IPS DF 19.7 (cell line): Measurements from ENCODE around the gene AXDND1.

Experiments
- DNase-seq: peaks from one replicate; pipeline ENCODE4 v3.0.0-alpha.2; 2013; ENCODE audit warnings: low read depth, low spot score

The AXDND1 gene

DNA sequence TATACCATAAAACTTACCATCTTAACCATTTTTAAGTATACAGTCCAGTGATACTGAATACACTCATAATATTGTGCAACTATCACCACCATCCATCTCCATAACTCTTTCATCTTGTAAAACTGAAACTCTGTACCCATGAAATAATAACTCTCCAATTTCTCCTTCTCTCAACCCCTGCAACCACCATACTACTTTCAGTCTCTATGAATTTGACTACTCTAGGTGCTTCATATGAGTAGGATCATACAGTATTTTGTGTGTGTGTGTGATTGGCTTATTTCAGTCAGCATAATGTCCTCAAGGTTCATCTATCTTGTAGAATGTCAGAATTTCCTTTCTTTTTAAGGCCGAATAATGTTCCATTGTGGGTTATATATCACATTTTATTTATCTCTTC is 192.3 kb downstream of the AXDND1 start:
- no peak for DNase-seq

DNA sequence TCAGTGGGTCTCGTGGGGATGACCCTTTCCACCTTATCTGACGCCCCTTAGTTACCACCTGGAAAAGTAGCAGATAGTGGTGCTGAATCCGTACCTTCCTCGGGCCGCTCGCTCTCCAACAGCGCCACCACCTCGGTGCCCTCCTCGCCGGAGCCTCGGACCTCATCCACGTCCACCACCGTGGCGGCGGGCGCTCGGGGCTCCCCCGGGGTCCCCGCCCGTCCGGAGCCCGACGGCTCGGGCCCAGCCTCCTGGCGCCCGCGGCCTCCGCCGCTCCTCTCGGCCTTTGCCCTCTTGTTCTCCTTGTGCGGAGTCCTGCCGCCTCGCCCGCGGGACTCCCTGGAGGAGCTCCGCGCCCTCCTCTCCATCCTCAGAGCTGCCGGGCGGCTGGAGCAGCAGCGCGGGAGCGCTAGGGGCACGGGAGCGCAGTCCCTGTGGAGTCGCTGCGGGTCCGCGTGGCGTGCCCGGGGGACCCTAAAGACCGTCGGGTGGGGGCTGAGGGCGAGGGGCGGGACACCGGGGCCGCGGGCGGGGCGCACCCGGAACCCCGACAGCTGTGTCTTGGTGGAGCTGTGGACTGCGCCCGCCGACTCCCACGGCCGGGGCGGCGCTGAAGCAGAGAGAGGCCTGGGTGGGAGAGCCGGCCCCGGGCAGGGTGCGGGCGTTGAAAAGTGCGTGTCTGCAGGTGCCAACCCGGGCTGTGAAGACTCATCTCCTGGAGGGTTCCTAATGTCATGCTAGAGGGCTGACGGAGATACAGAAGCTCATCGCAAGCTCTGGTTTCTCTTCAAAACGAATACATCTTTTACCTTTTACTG is 209.9 kb downstream of the AXDND1 start, which contains the start of gene NPHS2:
NPHS2 (minus strand) TSS at position 452 of the 818 bp plus-strand sequence; CDS start at position 368, 84 bp downstream.
- DNase-seq = no peak

DNA sequence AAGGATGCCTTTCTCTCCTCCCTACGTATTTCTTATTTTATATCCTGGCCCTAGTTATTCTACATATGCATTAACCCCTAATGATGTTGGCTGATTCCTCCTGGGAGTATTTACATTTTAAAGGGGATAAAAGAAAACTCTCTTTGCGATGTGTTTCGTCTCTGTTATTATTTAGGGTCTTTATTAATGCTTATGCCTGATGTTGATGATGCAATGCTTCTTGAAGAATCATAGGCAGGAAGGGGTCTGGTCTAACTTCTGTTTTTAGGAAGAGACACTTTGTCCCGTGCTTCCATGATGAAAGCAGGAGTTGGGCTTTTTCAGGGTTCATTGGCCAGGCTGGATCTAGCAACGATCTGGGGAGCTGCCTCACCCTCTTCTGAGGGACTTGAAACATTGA is 210.7 kb downstream of the AXDND1 start:
- DNase-seq = no peak

DNA sequence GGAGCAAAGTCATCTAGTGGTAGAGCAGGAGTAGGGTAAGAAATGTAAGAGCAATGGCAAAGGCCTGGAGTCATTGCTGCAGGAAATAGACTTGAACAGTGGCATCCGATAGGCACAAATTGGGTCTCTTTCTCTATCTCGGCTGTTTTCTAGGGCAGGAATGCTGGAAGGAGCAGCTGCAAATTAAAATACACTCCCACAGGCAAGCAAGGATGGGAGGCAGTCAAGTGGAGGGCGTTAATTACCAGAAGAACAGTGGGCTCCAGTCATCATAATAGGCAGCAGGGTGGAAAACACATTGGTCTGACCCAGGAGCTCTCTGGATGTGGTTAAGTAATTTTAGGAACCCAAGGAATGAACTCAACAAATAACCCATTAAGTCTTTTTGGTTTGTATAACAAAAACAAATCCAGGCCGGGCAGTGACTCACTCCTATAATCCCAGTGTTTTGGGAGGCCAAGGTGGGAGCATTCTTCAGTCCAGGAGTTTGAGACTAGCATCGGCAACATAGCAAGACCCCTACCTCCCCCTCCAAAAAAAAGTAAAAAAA is 218.1 kb downstream of the AXDND1 start:
- no peak for DNase-seq

DNA sequence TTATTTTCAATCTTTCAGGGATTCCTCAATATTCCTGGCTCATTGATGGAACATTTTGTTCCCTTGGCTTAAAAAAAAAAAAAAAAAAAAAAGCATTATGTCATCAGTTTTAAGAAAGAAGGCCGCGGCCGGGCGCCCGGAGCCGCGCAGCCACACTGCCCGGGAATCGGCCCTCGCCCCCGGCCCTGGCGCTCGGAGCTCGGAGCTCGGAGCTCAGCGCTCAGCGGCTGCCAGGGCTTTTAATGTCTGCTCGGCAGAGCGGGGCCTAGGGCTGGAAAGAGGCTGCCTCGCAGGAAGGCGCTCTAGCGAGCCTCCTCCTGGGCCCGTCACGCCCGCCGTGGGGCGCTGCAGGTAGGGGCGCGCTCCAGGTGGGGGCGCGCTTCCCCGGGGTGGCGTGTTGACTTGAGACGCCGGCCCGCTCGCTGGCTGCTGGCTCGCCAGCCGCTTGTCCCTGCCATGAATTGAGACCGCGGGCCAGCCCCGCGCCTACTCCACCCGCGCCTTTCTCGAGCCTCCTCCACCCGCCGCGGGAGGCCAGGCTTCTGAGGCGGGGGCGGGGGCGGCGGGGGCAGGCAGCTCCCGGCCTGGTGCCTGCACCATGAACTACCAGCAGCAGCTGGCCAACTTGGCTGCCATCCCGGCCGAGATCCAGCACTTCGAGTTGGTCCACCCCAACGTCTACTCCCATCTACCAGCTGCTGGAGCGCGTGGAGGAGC is 220.5 kb downstream of the AXDND1 start:
- no peak for DNase-seq

DNA sequence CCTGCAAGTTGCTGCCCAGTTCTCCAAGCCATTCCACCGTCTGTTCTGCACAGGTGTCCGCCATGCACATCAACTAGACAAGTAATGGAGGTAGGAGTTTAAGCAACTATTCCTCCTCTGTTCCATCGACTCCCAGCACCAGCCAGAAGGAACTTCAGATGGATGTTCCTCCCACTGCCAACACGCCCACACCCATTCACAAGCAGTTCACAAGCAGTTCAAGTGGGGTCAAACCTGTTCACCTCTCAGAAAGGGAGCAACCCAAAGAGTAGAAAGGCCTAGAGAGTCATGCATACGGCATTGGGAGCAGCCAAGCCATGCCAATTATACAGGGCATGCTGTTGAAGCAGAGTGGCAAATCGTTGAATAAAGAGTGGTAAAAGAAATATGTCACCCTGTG is 221.6 kb downstream of the AXDND1 start:
- no peak for DNase-seq

DNA sequence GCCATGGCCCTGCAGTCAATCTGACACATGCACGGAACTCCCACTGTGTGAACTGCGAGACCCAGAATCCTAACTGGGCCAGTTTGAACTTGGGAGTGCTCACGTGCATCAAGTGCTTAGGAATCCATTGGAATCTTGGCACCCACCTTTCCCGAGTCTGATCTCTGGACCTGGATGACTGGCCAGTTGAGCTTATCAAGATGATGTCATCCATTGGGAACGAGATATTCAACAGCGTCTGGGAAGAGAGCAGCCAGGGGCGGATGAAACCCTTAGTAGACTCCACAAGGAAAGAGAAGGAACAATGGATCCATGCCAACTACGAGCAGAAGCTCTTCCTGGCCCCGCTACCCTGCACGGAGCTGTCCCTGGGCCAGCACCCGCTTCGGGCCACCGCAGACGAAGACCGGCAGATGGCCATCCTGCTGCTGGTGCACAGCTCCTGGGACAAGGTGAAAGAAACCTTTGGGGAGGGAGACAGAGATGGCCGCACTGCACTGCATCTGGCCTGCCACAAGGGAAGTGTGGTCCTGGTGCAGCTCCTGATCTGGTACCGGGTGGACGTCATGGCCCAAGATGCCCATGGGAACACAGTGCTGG is 222.8 kb downstream of the AXDND1 start:
- DNase-seq = no peak

DNA sequence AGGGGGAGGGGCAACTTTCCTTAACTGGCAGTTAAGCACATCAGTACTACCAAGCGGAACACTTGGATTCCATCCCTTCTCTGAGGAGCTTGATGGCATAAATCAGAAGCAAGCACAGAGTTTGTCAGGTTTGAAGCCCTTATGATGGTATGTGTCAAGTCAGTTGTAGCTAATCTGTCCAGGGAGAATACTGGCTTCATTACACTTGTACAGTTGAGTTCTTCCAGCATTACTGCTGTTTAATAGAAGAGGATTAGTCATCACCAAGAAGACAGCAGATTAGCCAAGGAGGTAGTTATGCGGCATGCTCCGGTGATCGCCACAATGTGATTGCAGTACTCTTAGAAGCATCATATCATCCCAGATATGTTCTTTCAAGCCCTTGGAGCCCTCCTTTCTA is 223.7 kb downstream of the AXDND1 start:
- DNase-seq = no peak

DNA sequence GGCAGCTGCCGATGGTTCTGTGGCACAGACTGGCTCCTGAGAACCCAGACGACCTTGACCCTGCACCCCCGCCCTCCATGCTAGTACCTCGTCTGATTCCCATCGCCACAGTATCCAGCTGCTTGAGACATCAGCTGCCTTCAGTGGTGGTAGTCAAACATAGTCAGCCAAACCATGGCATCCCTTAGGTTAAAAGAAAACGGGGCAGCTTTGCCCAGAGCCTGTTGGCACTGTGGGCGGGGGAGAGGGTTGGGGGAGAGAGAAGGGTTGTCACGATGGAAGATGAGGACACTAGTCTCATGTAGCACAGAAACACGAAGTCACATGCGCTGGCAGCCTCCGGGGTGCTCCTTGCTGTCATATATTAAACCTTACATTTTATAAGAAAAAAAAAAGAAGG is 224.9 kb downstream of the AXDND1 start:
- DNase-seq = no peak

DNA sequence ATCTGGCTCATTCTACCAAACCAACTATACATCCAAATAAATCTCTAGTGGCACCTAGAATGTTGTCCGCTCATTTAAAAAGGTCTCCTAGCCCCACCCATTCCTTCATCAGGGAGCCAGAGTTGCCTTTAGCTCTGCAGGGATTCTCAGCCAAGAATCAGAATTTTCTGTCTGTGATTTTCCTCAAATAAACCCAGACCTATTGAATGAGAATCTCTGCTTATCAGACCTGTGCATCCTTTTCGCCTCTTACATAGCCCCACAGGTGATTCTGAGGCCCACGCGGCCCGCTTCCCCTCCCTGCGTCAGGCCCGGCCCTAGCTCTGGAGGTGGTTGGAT is 225.5 kb downstream of the AXDND1 start:
- DNase-seq = no peak

DNA sequence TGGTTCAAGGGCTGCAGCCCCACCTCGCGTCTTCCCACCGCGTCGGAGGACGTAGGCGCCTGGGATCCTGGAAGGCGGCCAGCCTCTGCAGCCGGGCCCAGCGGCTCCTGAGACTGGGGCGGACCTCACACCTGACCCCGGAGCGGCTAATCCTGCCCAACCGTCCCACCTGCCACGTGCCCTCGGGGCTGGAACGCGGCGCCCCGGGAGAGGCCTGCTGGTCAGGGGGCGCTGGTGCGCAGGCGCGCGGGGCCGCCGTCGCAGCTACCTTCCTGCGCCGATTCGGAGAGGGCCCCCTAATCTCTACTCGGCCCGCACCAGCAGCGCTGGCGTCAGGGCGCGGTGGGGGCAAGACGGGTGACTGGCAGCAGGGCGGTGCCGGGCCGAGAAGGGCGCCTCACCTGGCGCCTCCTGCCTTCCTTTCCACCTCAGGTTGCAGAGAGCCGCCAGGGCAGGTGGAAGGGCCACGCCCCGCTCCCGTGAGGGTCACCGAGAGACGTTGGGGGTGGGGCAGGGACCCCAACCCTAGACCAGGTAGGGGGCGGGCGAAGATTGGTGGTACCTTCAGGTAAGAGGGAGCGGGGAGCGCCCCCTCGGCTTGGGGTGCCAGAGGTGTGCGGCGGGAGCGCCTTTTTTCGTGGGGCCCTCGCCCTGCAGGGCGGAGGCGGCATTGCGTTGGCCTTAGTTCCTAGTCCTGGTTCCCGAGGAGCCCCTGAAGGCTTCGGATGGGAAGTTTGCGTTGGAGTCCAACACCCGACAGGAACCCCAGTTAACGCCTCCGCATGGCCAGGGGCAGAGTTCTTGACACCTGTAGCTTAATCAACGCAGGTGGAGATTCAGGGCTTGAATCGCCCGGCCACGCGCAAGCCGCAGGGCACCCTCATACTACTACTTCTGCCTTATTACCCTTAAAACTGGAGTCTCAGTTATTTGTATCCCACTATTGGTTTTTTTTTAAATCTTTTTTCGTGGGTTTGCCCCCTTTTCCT is 226.1 kb downstream of the AXDND1 start, which contains the start of gene TDRD5:
TDRD5 (plus strand) TSS at position 241 of the 989 bp plus-strand sequence. CDS start 784 bp downstream, outside the sequence.
- DNase-seq = no peak

DNA sequence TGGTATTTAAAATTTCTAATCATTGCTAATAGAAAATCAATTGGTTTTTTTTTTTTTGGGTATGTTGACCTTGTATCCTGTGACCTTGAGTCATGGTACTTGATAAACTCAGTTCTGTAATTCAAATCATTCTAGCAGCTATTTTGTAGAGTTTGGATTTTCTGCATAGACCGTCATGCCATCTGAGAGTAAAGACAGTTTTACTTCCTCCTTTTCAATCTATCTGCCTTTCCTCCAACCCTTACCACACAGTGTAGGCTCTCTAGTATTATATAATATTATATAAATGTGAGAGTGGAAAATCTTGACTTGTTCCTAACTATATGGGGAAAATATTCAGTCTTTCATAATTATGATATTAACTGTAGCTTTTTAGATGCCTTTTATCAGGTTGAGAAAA is 232.9 kb downstream of the AXDND1 start:
- no peak for DNase-seq

DNA sequence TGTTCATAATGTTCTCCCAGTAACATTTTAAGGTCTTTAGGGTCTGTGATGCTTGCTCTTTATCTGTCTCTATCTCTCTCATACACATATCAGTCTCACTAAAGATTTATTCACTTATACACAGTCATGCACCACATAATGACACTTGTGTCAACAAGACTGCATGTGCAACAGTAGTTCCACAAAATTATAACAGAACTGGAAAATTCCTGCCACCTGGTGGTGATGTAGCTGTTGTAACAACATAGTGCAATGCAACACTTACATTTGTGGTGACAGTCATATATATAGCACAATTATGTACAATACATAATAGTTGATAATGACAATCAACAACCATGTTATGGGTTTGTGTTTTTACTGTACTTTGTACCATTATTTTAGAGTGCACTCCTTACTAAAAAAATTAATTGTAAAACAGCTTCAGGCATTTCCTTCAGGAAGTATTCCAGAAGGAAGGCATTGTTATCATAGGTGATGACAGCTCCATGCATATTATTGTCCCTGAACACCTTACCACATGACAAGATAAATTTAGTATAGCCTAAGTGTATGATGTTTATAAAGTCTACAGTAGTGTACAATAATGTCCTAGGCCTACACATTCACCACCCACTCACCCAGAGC is 234.0 kb downstream of the AXDND1 start:
- DNase-seq = no peak

DNA sequence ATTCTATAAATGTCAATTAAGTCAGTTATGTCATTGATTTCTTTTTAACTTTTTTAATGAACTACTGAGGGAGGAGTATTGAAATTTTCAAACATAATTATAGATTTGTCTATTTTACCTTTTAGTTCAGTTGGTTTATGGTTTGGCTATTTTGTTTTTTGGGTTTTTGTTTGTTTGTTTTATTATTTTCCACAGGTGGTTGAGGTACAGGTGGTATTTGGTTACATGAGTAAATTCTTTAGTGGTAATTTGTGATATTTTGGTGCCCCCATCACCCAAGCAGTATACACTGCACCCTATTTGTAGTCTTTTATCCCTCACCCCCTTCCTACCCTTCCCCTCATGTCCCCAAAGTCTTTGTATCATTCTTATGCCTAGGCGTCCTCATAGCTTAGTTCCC is 235.3 kb downstream of the AXDND1 start:
- DNase-seq = no peak
